Loucy (cell line): ENCODE data around the gene ALG13.
"Not testable (repeated sequence)": the region's sequence is repeated elsewhere in the genome, so short reads cannot be mapped to it uniquely, and the experiment has no call there.

Experiments used
- H2AFZ ChIP-seq: fragments of 200-600 bp; sonication (generic); 2 replicates; pipeline ENCODE4 v1.6.0; 2016; ENCODE audit warnings: antibody characterized with exemption, mild to moderate bottlenecking, low read length, moderate library complexity
- H3F3A ChIP-seq: fragments of 200-600 bp; 2 replicates; pipeline ENCODE4 v1.6.0; 2016; ENCODE audit warnings: antibody characterized with exemption, low read depth, mild to moderate bottlenecking
- H3K27me3 ChIP-seq: fragments of 200-600 bp; sonication (generic); 2 replicates; pipeline ENCODE4 v1.6.1; 2014; ENCODE audit warnings: low read length, mild to moderate bottlenecking; ENCODE audit not compliant: insufficient read depth, poor library complexity, severe bottlenecking
- H3K36me3 ChIP-seq: fragments of 200-600 bp; sonication (generic); 2 replicates; pipeline ENCODE4 v1.6.1; 2016; ENCODE audit warnings: low read length; ENCODE audit not compliant: insufficient read depth
- H3K4me1 ChIP-seq: fragments of 200-600 bp; sonication (generic); 2 replicates; pipeline ENCODE4 v1.5.1; 2014; ENCODE audit warnings: low read length, mild to moderate bottlenecking; ENCODE audit not compliant: insufficient read depth, poor library complexity, severe bottlenecking
- H3K4me2 ChIP-seq: fragments of 200-600 bp; sonication (generic); 2 replicates; pipeline ENCODE4 v1.6.0; 2014; ENCODE audit warnings: antibody characterized with exemption, low read length, low read depth, mild to moderate bottlenecking; ENCODE audit not compliant: poor library complexity, severe bottlenecking
- H3K4me3 ChIP-seq: fragments of 200-600 bp; sonication (generic); 2 replicates; pipeline ENCODE4 v1.5.1; 2014; ENCODE audit warnings: low read length, mild to moderate bottlenecking, mixed read lengths; ENCODE audit not compliant: poor library complexity, severe bottlenecking
- H3K79me2 ChIP-seq: fragments of 200-600 bp; sonication (generic); 2 replicates; pipeline ENCODE4 v1.6.1; 2014; ENCODE audit warnings: low read length; ENCODE audit not compliant: insufficient read depth
- H3K9ac ChIP-seq: fragments of 200-600 bp; sonication (generic); 2 replicates; pipeline ENCODE4 v1.6.0; 2014; ENCODE audit warnings: mild to moderate bottlenecking, low read depth, low read length, moderate library complexity; ENCODE audit not compliant: poor library complexity, severe bottlenecking
- H3K9me2 ChIP-seq: fragments of 200-600 bp; sonication (generic); replicated peaks from 2 replicates; pipeline ENCODE4 v1.6.1; 2016; ENCODE audit warnings: low read depth, low read length, mixed read lengths
- H3K9me3 ChIP-seq: fragments of 200-600 bp; sonication (generic); 2 replicates; pipeline ENCODE4 v1.6.1; 2014; ENCODE audit warnings: mild to moderate bottlenecking, antibody characterized with exemption, low read length, low read depth; ENCODE audit not compliant: insufficient read depth
- H4K20me1 ChIP-seq: fragments of 200-600 bp; sonication (generic); 2 replicates; pipeline ENCODE4 v1.6.0; 2014; ENCODE audit warnings: antibody characterized with exemption, low read length, mild to moderate bottlenecking; ENCODE audit not compliant: insufficient read depth, poor library complexity, severe bottlenecking
- CTCF ChIP-seq: fragments of 200-600 bp; sonication (generic); conservative IDR thresholded peaks from 2 replicates; pipeline ENCODE4 v1.5.1; 2014; ENCODE audit warnings: mild to moderate bottlenecking, antibody characterized with exemption, low read length
- EZH2phosphoT487 ChIP-seq: fragments of 200-600 bp; IDR thresholded peaks from 2 replicates; pipeline ENCODE4 v1.6.1; 2018; ENCODE audit warnings: antibody characterized with exemption, mild to moderate bottlenecking, moderate library complexity, borderline replicate concordance

ALG13 gene

GRCh38 chrX:111784667-111785066, 103.7 kb downstream of the ALG13 start:
- Histone ChIP-seq H3K9me3 (no peaks in the 10 kb centered on the region), H4K20me1 (no peaks in the 10 kb centered on the region), H3K36me3 (no peaks in the 10 kb centered on the region), H3K9me2 (no peaks in the 10 kb centered on the region), H3K9ac (no peak overlapping the region), H3F3A (no peaks in the 10 kb centered on the region), H3K4me3 (no peak overlapping the region), H3K79me2 (no peaks in the 10 kb centered on the region), H3K4me2 (no peak overlapping the region), H2AFZ (no peak overlapping the region), H3K27me3 (no peaks in the 10 kb centered on the region), H3K4me1 (no peaks in the 10 kb centered on the region)
- TF ChIP-seq CTCF (no peak), EZH2phosphoT487 (no peak)

GRCh38 chrX:111790054-111790453, 109.1 kb downstream of the ALG13 start:
- not testable (repeated sequence) for H3K79me2 ChIP-seq, H3K9ac ChIP-seq, H4K20me1 ChIP-seq, H3K9me2 ChIP-seq, H3K27me3 ChIP-seq, H3K4me3 ChIP-seq, H3K9me3 ChIP-seq, H2AFZ ChIP-seq, H3K4me2 ChIP-seq, H3K4me1 ChIP-seq, H3K36me3 ChIP-seq, H3F3A ChIP-seq
